ENCODE measurements around the gene ZNF432. TPM values are rescaled to one million over a fixed set of nuclear protein-coding genes. Genes with fewer than 3 reads are reported as not detected.
A peak's percentile ranks its signal among the peaks of the same experiment; 100 is the strongest.
"Not testable (repeated sequence)": the region's sequence is repeated elsewhere in the genome, so short reads cannot be mapped to it uniquely, and the experiment has no call there.

Gene ZNF432
- total RNA-seq, 1 donor from 2014 or later = 33.6 TPM

DNA sequence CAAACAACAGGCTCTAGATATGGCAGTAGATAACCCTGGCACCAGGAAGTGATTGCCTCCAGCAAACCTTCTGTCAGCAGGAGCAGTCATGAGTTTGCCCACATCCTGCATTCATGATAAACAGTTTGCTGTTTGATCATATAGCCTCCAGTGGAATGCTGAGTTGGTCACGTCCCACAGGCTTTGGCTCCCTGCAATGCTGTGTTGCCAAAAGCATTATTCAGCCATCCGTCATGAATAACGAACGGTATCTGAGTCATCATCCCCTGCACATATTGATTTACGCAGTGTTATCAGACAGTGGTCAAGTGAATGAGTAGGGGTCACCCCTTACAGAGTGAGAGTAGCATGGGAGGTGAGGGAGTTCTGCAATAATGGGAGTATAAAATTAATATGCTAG lies 21.9 kb upstream of the ZNF432 start:
- Mint-ChIP-seq H3K9me3 (ENCODE audit: low read depth) (peaks cover 71% of the 10 kb centered on the region), H3K4me3 (ENCODE audit: low read depth) (no peak overlapping the region), H3K4me1 (ENCODE audit: low read depth) (no peaks in the 10 kb centered on the region), H3K27ac (no peak overlapping the region), H3K27me3 (no peaks in the 10 kb centered on the region), H3K36me3 (ENCODE audit: insufficient read depth) (peaks cover 91% of the 10 kb centered on the region)
- DNase-seq (ENCODE audit: low spot score, unreplicated experiment) = no peak
- TF ChIP-seq CTCF (IDR thresholded peaks at IDR 0.05; ENCODE audit: unreplicated experiment) = no peak

- Mint-ChIP-seq H3K4me1 (ENCODE audit: low read depth) (no peaks in the 10 kb centered on the region), H3K9me3 (ENCODE audit: low read depth) (peaks cover 68% of the 10 kb centered on the region), H3K4me3 (ENCODE audit: low read depth) (no peak overlapping the region), H3K27ac (no peak overlapping the region), H3K36me3 (ENCODE audit: insufficient read depth) (peaks cover 91% of the 10 kb centered on the region), H3K27me3 (no peaks in the 10 kb centered on the region)
- no peak for TF ChIP-seq CTCF (IDR thresholded peaks at IDR 0.05; ENCODE audit: unreplicated experiment)
- no peak for DNase-seq (ENCODE audit: low spot score, unreplicated experiment)
Measured at GRCh38 chr19:52069653-52070052, 21.0 kb upstream of the ZNF432 start.

DNA sequence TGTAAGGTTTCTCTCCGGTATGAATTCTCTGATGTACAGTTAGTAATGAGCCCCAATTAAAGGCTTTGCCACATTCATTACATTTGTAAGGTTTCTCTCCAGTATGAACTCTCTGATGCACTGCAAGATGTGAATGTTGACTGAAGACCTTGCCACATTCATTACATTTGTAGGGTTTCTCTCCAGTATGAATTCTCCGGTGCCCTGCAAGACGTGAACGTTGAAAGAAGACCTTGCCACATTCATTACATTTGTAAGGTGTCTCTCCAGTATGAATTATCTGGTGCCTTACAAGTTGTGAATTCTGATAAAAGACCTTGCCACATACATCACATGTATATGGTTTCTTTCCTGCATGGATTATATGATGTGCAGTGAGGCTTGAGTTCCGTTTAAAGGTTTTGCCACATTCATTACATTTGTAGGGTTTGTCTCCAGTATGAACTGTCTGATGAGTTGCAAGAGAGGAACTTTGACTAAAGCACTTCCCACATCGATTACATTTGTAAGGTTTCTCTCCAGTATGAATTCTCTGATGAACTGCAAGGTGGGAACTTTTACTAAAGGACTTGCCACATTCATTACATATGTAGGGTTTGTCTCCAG lies 17.7 kb upstream of the ZNF432 start:
- DNase-seq (ENCODE audit: low spot score, unreplicated experiment) = no peak
- no peaks in the 10 kb centered on the region for H3K27me3 Mint-ChIP-seq
- TF ChIP-seq CTCF (IDR thresholded peaks at IDR 0.05; ENCODE audit: unreplicated experiment) = no peak
- peak overlapping the region; percentile 23 for H3K27ac Mint-ChIP-seq
- peaks cover 87% of the 10 kb centered on the region for H3K36me3 Mint-ChIP-seq (ENCODE audit: insufficient read depth)
- no peak overlapping the region for H3K4me3 Mint-ChIP-seq (ENCODE audit: low read depth)
- peaks cover 60% of the 10 kb centered on the region for H3K9me3 Mint-ChIP-seq (ENCODE audit: low read depth)
- H3K4me1 Mint-ChIP-seq (ENCODE audit: low read depth) = no peaks in the 10 kb centered on the region

GRCh38 chr19:52065399-52065798 lies 16.8 kb upstream of the ZNF432 start:
- DNase-seq (ENCODE audit: low spot score, unreplicated experiment) = no peak
- no peak for TF ChIP-seq CTCF (IDR thresholded peaks at IDR 0.05; ENCODE audit: unreplicated experiment)
- peaks cover 85% of the 10 kb centered on the region for H3K36me3 Mint-ChIP-seq (ENCODE audit: insufficient read depth)
- H3K4me3 Mint-ChIP-seq (ENCODE audit: low read depth) = no peak overlapping the region
- H3K27ac Mint-ChIP-seq = no peak overlapping the region
- no peaks in the 10 kb centered on the region for H3K4me1 Mint-ChIP-seq (ENCODE audit: low read depth)
- no peaks in the 10 kb centered on the region for H3K27me3 Mint-ChIP-seq
- peaks cover 59% of the 10 kb centered on the region for H3K9me3 Mint-ChIP-seq (ENCODE audit: low read depth)

GRCh38 chr19:52056480-52056879 lies 7.8 kb upstream of the ZNF432 start:
- Mint-ChIP-seq H3K36me3 (ENCODE audit: insufficient read depth) (peaks cover 64% of the 10 kb centered on the region), H3K9me3 (ENCODE audit: low read depth) (peaks cover 70% of the 10 kb centered on the region)
- H3K27ac Mint-ChIP-seq; H3K4me1 Mint-ChIP-seq (ENCODE audit: low read depth); DNase-seq (ENCODE audit: low spot score, unreplicated experiment); H3K27me3 Mint-ChIP-seq; H3K4me3 Mint-ChIP-seq (ENCODE audit: low read depth): not testable (repeated sequence)

DNA sequence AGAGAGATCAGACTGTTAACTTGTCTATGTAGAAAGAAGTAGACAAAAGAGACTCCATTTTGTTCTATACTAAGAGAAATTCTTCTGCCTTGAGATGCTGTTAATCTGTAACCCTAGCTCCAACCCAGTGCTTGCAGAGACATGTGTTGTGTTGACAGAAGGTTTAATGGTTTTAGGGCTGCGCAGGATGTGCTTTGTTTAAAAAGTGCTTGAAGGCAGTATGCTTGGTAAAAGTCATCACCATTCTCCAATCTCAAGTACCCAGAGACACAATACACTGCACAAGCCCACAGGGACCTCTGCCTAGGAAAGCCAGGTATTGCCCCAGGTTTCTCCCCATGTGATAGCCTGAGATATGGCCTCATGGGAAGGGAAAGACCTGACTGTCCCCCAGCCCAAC lies 3.1 kb upstream of the ZNF432 start:
- H3K27me3 Mint-ChIP-seq; H3K27ac Mint-ChIP-seq; H3K4me3 Mint-ChIP-seq (ENCODE audit: low read depth); H3K4me1 Mint-ChIP-seq (ENCODE audit: low read depth); DNase-seq (ENCODE audit: low spot score, unreplicated experiment): not testable (repeated sequence)
- H3K36me3 Mint-ChIP-seq (ENCODE audit: insufficient read depth) = peaks cover 52% of the 10 kb centered on the region
- H3K9me3 Mint-ChIP-seq (ENCODE audit: low read depth) = peaks cover 55% of the 10 kb centered on the region
